ENCODE results near the gene GALNT17.

DNA sequence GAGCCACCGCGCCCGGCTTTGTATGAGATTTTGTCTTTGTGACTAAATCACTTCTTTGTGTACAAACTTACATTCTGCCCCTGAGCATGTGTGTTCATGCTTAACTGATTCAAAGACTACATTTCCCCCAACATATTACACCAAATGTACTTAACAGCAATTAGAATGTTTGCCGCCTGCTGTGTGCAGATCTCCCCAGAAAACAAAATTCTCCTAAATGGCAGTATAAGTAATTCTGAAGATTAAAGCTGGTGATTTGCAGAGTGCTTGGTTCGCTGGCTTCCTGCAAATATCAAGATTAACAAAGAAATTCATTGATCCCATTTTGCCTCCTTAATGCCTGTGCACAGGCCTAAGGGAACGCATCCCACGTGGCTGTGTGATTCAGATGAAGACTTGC lies 230.3 kb downstream of the GALNT17 start:
- TF ChIP-seq CTCF (conservative IDR thresholded peaks at IDR 0.05; ENCODE audit: low read depth, low read length) (no peak), EZH2 (IDR thresholded peaks at IDR 0.05; ENCODE audit: borderline replicate concordance, low read depth, low read length, poor library complexity, severe bottlenecking) (no peak)

All from A673 (cell line).